H54 (cell line): Measurements from ENCODE around the gene CNOT6.
A peak's percentile ranks its signal among the peaks of the same experiment; 100 is the strongest.
"Not testable (repeated sequence)": the region's sequence is repeated elsewhere in the genome, so short reads cannot be mapped to it uniquely, and the experiment has no call there.

Experiments used
- DNase-seq: peaks from one replicate; pipeline ENCODE4 v3.0.0; 2011; ENCODE audit warnings: low spot score, mixed read lengths; ENCODE audit not compliant: insufficient read length
- FAIRE-seq: peaks from 3 replicates; lab custom pipeline; 2011; peaks lifted over from hg19 to GRCh38; lab: Jason Lieb, UNC
- POLR2A ChIP-seq: IDR thresholded peaks from 2 replicates; pipeline ENCODE4 v1.6.1; 2011; ENCODE audit warnings: low read depth, mild to moderate bottlenecking, low read length

The CNOT6 gene

GRCh38 chr5:180467028-180467975 lies 26.9 kb upstream of the CNOT6 start:
- TF ChIP-seq POLR2A: no peak
- FAIRE-seq (no peak), DNase-seq (peak; percentile 67)

GRCh38 chr5:180467989-180468731 lies 26.0 kb upstream of the CNOT6 start:
- FAIRE-seq: no peak

GRCh38 chr5:180468732-180469585 lies 25.2 kb upstream of the CNOT6 start:
- no peak for DNase-seq
- no peak for FAIRE-seq
- no peak for TF ChIP-seq POLR2A

More at GRCh38 chr5:180467989-180468731, 26.0 kb upstream of the CNOT6 start:
- no peak for TF ChIP-seq POLR2A
- DNase-seq: no peak

DNA sequence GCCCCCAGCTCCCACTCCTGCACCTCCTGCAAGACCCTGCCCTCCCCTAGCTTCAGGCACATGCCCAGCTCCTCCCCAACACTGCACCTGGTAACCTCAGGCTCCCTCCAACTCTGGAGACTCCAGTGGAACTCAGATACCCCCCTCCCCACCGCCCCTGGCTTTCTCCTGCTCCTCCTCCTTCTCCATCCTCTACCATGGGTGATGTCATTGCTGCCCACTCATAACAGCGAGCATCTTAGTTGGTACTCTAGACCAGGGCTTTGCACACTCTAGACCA lies 24.7 kb upstream of the CNOT6 start:
- no peak for TF ChIP-seq POLR2A
- DNase-seq (no peak), FAIRE-seq (no peak)

- FAIRE-seq (no peak), DNase-seq (no peak)
- no peak for TF ChIP-seq POLR2A
Measured at GRCh38 chr5:180469866-180470265, 24.3 kb upstream of the CNOT6 start.

DNA sequence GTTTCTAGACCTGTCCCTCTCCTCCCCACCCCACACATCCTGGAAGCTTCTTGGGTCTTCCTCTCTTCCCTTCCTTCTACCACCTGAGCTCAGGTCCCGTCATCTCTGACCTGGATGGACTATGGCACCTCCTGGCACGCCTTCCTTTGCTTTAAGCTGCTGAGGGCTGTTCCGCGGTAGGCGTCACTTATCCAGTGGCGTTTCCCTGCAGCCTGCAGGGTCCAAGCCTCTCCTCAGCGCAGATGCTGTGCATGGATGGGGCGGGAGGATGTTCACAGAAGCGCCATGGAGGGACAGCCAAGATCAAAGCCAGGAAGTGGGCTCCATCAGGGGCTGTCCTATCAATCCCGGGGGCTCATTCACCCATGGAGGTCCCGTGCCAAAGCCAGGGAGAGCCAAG lies 23.8 kb upstream of the CNOT6 start:
- no peak for TF ChIP-seq POLR2A
- no peak for FAIRE-seq
- no peak for DNase-seq

GRCh38 chr5:180470966-180471582 lies 23.1 kb upstream of the CNOT6 start:
- TF ChIP-seq POLR2A: no peak
- FAIRE-seq: no peak
- DNase-seq: peak; percentile 66

GRCh38 chr5:180471866-180472265 lies 22.3 kb upstream of the CNOT6 start:
- no peak for TF ChIP-seq POLR2A
- FAIRE-seq (no peak), DNase-seq (no peak)

- TF ChIP-seq POLR2A: no peak
- no peak for FAIRE-seq
- DNase-seq: peak; percentile 40
Measured at GRCh38 chr5:180472269-180472668, 21.9 kb upstream of the CNOT6 start.

DNA sequence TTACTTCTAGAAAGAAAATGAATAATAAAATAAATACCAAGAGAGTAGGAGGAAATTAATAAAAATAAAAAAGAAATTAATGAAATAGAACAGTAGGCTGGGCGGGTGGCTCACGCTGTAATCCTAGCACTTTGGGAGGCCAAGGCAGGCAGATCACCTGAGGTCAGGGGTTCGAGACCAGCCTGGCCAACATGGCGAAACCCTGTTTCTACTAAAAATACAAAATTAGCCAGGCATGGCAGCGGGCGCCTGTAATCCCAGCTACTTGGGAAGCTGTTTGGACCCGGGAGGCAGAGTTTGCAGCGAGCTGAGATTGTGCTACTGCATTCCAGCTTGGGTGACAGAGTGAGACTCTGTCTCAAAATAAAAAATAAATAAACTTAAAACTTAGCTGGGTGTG lies 20.8 kb upstream of the CNOT6 start:
- FAIRE-seq, DNase-seq: not testable (repeated sequence)

- FAIRE-seq (no peak), DNase-seq (no peak)
- TF ChIP-seq POLR2A: no peak
Measured at GRCh38 chr5:180474569-180474968, 19.6 kb upstream of the CNOT6 start.

DNA sequence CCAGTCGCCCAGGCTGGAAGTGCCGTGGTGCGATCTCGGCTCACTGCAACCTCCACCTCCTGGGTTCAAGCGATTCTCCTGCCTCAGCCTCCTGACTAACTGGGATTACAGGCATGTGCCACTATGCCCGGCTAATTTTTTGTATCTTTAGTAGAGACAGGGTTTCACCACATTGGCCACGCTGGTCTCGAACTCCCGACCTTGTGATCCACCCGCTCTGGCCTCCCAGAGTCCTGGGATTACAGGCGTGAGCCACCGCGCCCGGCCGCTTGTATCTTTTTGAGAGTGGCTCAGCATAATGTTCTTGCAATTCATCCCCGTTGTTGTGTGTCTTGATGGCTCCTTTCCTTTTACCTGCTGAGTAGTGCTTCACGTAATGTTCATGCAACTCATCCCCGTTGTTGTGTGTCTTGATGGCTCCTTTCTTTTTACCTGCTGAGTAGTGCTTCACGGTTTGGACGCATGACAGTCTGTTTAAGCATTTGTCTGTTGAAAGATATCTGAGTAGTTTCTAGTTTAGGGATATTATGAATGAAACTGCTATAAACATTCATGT lies 18.1 kb upstream of the CNOT6 start:
- DNase-seq, FAIRE-seq: not testable (repeated sequence)

GRCh38 chr5:180484813-180485212 lies 9.4 kb upstream of the CNOT6 start:
- no peak for FAIRE-seq
- TF ChIP-seq POLR2A: no peak

More at GRCh38 chr5:180484813-180485212, 9.4 kb upstream of the CNOT6 start:
- no peak for DNase-seq
